Heart left ventricle (tissue), 13 donors: ENCODE measurements around the gene CD2AP.

Experiments used
- CTCF ChIP-seq, 12 donors: fragments of 200-600 bp; sonication (generic) in 4 of 12; IDR thresholded peaks; one replicate each; pipeline versions ENCODE4 v1.5.0 to v1.8.0; 2018 to 2022; ENCODE audit warnings: antibody characterized with exemption in 12 of 12, mild to moderate bottlenecking in 5 of 12
- POLR2A ChIP-seq, 2 donors: fragments of 450-650 bp; IDR thresholded peaks; one replicate each; pipeline ENCODE4 v1.6.1; 2017; ENCODE audit warnings: antibody characterized with exemption in 2 of 2, mild to moderate bottlenecking in 2 of 2, moderate library complexity in 2 of 2
- donor health status: ischemic (EF 13 %, LVEDD 7.1; RV severe dilation, severe dysfunction).
- donor health status: DM: no; HTN: yes; CAD: no.
- donor health status: DM: no; HTN: no; CAD: no.
- donor health status: ischemic (EF 25% LVEDD 6.9; RV normal size, moderate dysfunction).
- donor health status: ischemic (EF 25% LVEDD 5.7; RV mildly dilated, moderate dysfunction).
- donor health status: ischemic (EF 35%, LVEDD 5.7; RV mildly dilated, moderate dysfunction).
- donor health status: nonischemic (EF 11% LVEDD 7.7; RV severe dilation, severe dysfunction).
- donor health status: DM: yes; HTN: yes; CAD: no.
- donor health status: PGD.
- donor health status: ischemic (EF 29% LVEDD 5.4; RV normal size, mild dysfunction).
- donor health status: nonischemic (EF 23%, LVEDD 6.1; RV moderate dilation, normal function).

GRCh38 chr6:47603227-47603626 is 125.6 kb downstream of the CD2AP start:
- no peak for TF ChIP-seq CTCF (IDR thresholded peaks at IDR 0.05)
- TF ChIP-seq POLR2A (IDR thresholded peaks at IDR 0.05): no peak
